Neuronal stem cell (in vitro differentiated cells): ENCODE results near the gene FER1L5. TPM values are rescaled to one million over a fixed set of nuclear protein-coding genes. Genes with fewer than 3 reads are reported as not detected.
A peak's percentile ranks its signal among the peaks of the same experiment; 100 is the strongest.

ENCODE experiments used
- DNase-seq: peaks from one replicate; pipeline ENCODE4 v3.0.0-alpha.2; 2013; ENCODE audit warnings: low spot score
- H2AFZ ChIP-seq: one replicate; pipeline ENCODE4 v1.6.1; 2013; ENCODE audit warnings: mild to moderate bottlenecking, low read length, inconsistent platforms
- H2AK5ac ChIP-seq: 2 replicates; pipeline ENCODE4 v1.6.1; 2013; ENCODE audit warnings: low read depth, mild to moderate bottlenecking, inconsistent platforms, low read length, moderate library complexity, mixed read lengths
- H2BK120ac ChIP-seq: 2 replicates; pipeline ENCODE4 v1.6.1; 2013; ENCODE audit warnings: low read depth, mild to moderate bottlenecking, inconsistent platforms, low read length, moderate library complexity, mixed read lengths
- H2BK12ac ChIP-seq: one replicate; pipeline ENCODE4 v1.6.1; 2013; ENCODE audit warnings: low read length, inconsistent platforms
- H2BK15ac ChIP-seq: 2 replicates; pipeline ENCODE4 v1.6.1; 2013; ENCODE audit warnings: mild to moderate bottlenecking, low read length, inconsistent platforms, mixed read lengths
- H2BK5ac ChIP-seq: one replicate; pipeline ENCODE4 v1.6.1; 2013; ENCODE audit warnings: inconsistent platforms, mild to moderate bottlenecking, low read length, moderate library complexity
- H3K14ac ChIP-seq: one replicate; pipeline ENCODE4 v1.6.1; 2013; ENCODE audit warnings: low read length, inconsistent platforms
- H3K18ac ChIP-seq: 2 replicates; pipeline ENCODE4 v1.6.1; 2013; ENCODE audit warnings: low read length, inconsistent platforms
- H3K23ac ChIP-seq: 2 replicates; pipeline ENCODE4 v1.6.1; 2013; ENCODE audit warnings: low read depth, mild to moderate bottlenecking, mixed read lengths, low read length, inconsistent platforms; ENCODE audit not compliant: poor library complexity
- H3K27ac ChIP-seq: replicated peaks from 3 replicates; pipeline ENCODE4 v1.5.1; 2013; ENCODE audit warnings: low read length, inconsistent platforms
- H3K27me3 ChIP-seq, 3 experiments: 2 replicates each; pipeline ENCODE4 v1.6.1; 2013; ENCODE audit warnings: low read length in 3 of 3, mild to moderate bottlenecking in 2 of 3, inconsistent platforms in 1 of 3, low read depth in 1 of 3, mixed read lengths in 1 of 3, moderate library complexity in 1 of 3; ENCODE audit not compliant: control insufficient read depth in 3 of 3, insufficient read depth in 3 of 3
- H3K36me3 ChIP-seq, 2 donors: replicated peaks in 1 of 2; 2 replicates each; pipeline ENCODE4 v1.6.1; 2013; ENCODE audit warnings: low read length in 2 of 2; ENCODE audit not compliant: control insufficient read depth in 2 of 2, insufficient read depth in 2 of 2
- H3K4ac ChIP-seq: 2 replicates; pipeline ENCODE4 v1.6.1; 2013; ENCODE audit warnings: inconsistent platforms, mild to moderate bottlenecking, low read length, moderate library complexity
- H3K4me1 ChIP-seq, 2 donors: 1 replicate in 1 of 2; 2 replicates in 1 of 2; pipeline ENCODE4 v1.6.1; 2013; ENCODE audit warnings: low read length in 2 of 2, low read depth in 1 of 2; ENCODE audit not compliant: control insufficient read depth in 2 of 2, insufficient read depth in 1 of 2
- H3K4me2 ChIP-seq: one replicate; pipeline ENCODE4 v1.6.1; 2013; ENCODE audit warnings: mild to moderate bottlenecking, low read length, inconsistent platforms; ENCODE audit not compliant: insufficient read depth, poor library complexity, severe bottlenecking
- H3K4me3 ChIP-seq, 2 donors: 2 replicates each; pipeline ENCODE4 v1.5.1; 2013; ENCODE audit warnings: low read length in 2 of 2, mild to moderate bottlenecking in 2 of 2, inconsistent platforms in 1 of 2, moderate library complexity in 1 of 2
- H3K79me1 ChIP-seq: one replicate; pipeline ENCODE4 v1.6.1; 2013; ENCODE audit warnings: low read depth, mild to moderate bottlenecking, inconsistent platforms, low read length, moderate library complexity
- H3K9ac ChIP-seq: one replicate; pipeline ENCODE4 v1.6.1; 2013; ENCODE audit warnings: mild to moderate bottlenecking, low read depth, low read length, inconsistent platforms; ENCODE audit not compliant: poor library complexity
- H3K9me3 ChIP-seq, 2 donors: replicated peaks in 1 of 2; 2 replicates each; pipeline versions ENCODE3 to v1.6.1; 2013; ENCODE audit warnings: low read length in 2 of 2, mild to moderate bottlenecking in 2 of 2, inconsistent platforms in 1 of 2, low read depth in 1 of 2, mixed read lengths in 1 of 2, moderate library complexity in 1 of 2; ENCODE audit not compliant: control insufficient read depth in 2 of 2, insufficient read depth in 1 of 2
- H4K8ac ChIP-seq: one replicate; pipeline ENCODE4 v1.6.1; 2013; ENCODE audit warnings: low read depth, mild to moderate bottlenecking, inconsistent platforms, low read length, moderate library complexity
- H4K91ac ChIP-seq: one replicate; pipeline ENCODE4 v1.6.1; 2013; ENCODE audit warnings: low read length, low read depth, mild to moderate bottlenecking, inconsistent platforms; ENCODE audit not compliant: poor library complexity
- WGBS, 2 donors: extraction: QIAGEN DNeasy Blood & Tissue Kit; methylation state at CpG; one replicate each; pipeline ENCODE4 v1.1.7; 2013; ENCODE audit warnings: missing lambda C conversion rate in 2 of 2, mixed read lengths in 1 of 2; ENCODE audit not compliant: insufficient read length in 2 of 2, insufficient replicate concordance in 1 of 2; ENCODE audit errors: extremely low coverage in 2 of 2; 5-methylcytosine and 5-hydroxymethylcytosine counted together
- polyA plus RNA-seq, 2 experiments: library from polyadenylated mRNA; stranded (reverse); fragments of 200-250 nt; gene quantifications; one replicate each; pipeline ENCODE4 v1.2.3, GENCODE V29; 2013

FER1L5 gene
- 0.47 TPM for polyA plus RNA-seq (2013, experiment 1 of 2)
- 0.47 TPM for polyA plus RNA-seq (2013, experiment 2 of 2)

DNA sequence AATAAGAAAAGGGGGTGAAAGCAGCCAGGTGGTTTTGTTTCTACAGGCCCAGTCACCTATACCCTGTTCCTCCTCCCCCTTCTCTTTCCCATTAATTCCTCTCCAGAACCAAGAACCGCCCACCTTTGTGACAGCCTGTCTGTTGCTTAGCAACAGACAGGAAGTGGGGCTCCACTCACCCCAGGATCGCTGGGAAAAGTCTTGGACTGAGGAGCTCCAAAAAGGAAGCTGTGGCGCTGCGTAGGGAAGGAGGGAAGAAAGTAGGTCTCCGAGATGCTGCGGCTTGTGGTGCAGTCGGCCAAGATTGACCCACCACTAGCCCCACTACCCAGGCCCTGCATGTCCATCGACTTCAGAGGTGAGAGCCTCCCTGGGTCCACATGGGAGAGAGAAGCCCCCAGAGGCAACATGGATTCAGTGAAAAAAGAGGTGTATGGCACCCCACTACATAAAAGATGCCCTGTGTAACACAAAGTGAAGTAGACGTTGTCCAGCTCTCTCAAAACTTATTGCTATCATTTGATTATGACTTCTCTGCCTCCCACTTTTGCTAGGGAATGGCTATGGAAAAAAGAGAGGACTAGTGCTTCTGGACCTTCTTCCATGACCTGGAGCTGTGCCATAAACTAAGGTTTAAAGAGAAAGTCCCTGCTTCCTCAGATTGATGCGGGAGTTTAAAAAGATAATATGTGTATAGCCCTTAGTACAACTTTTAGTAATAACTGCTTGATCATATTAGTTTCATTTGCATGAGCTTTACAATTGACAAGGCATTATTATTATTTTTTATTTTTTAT is at the start of gene FER1L5:
Gene FER1L5, plus strand, starts transcription at position 201 of the 797 bp plus-strand sequence. Its CDS starts 73 bp downstream, at position 274.
- H2BK12ac ChIP-seq: no peak within 1 kb of the TSS
- no peak within 1 kb of the TSS for H4K8ac ChIP-seq
- H3K4me3 ChIP-seq: peak within 1 kb of the TSS; percentile 39 to 79
- no peaks in the 10 kb centered on the region for H3K36me3 ChIP-seq
- no peaks in the 10 kb centered on the region for H3K27me3 ChIP-seq
- H3K14ac ChIP-seq: no peak within 1 kb of the TSS
- peak within 1 kb of the TSS; percentile 96 for H3K18ac ChIP-seq
- no peaks in the 10 kb centered on the region for H3K9me3 ChIP-seq
- no peak within 1 kb of the TSS for H3K4ac ChIP-seq
- no peak within 1 kb of the TSS for H2AK5ac ChIP-seq
- H3K79me1 ChIP-seq: peaks cover 3% of the 10 kb centered on the region
- peak within 1 kb of the TSS; percentile 83 for H2AFZ ChIP-seq
- H2BK5ac ChIP-seq: no peak within 1 kb of the TSS
- no peak within 1 kb of the TSS for H4K91ac ChIP-seq
- WGBS, 2 donors: no CpG with 5 or more reads among the region's 10 CpGs
- H3K4me1 ChIP-seq: peaks cover 2 to 5% of the 10 kb centered on the region in 2 donors
- H3K9ac ChIP-seq: peak within 1 kb of the TSS; percentile 83
- H2BK15ac ChIP-seq: no peak within 1 kb of the TSS
- no peak within 1 kb of the TSS for H3K23ac ChIP-seq
- peak; percentile 67 for DNase-seq
- H2BK120ac ChIP-seq: no peak within 1 kb of the TSS
- peak within 1 kb of the TSS; percentile 67 for H3K4me2 ChIP-seq
- peak within 1 kb of the TSS; percentile 84 for H3K27ac ChIP-seq

DNA sequence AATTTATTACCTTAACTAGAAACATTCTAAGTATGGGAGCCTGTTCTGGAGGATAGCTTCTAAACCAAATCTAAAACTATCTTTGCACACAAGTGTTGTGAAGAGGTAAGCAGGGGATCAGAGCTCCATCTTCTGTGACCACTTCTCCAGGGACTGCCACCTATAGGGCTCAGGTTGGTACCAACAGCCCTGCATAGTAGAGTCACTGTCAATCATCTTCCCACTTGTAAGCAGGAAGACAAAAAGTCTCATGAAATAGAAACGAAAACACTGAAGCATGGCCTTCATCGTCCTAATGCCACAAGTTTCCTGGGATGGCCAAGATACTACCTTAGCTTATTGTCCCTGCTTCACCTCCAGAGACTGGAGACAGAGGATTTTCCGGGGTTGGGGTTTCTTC is 48.3 kb upstream of the FER1L5 start:
- no peak overlapping the region for H2BK120ac ChIP-seq
- no peaks in the 10 kb centered on the region for H3K79me1 ChIP-seq
- H2BK12ac ChIP-seq: no peak overlapping the region
- H2AK5ac ChIP-seq: no peak overlapping the region
- no peak overlapping the region for H3K23ac ChIP-seq
- no peak overlapping the region for H3K4ac ChIP-seq
- no peak overlapping the region for H3K4me2 ChIP-seq
- no peak overlapping the region for H3K27ac ChIP-seq
- no peak overlapping the region for H2BK15ac ChIP-seq
- H3K9ac ChIP-seq: no peak overlapping the region
- H4K8ac ChIP-seq: no peak overlapping the region
- H3K18ac ChIP-seq: no peak overlapping the region
- WGBS, 2 donors: no CpG with 5 or more reads among the region's 3 CpGs
- no peak overlapping the region for H2BK5ac ChIP-seq
- no peak overlapping the region for H2AFZ ChIP-seq
- H4K91ac ChIP-seq: no peak overlapping the region
- no peak overlapping the region for H3K4me3 ChIP-seq
- no peaks in the 10 kb centered on the region for H3K27me3 ChIP-seq
- no peak overlapping the region for H3K14ac ChIP-seq
- no peak for DNase-seq
- peaks cover 2 to 5% of the 10 kb centered on the region in 2 donors for H3K9me3 ChIP-seq
- H3K4me1 ChIP-seq: no peaks in the 10 kb centered on the region
- peaks cover 39 to 82% of the 10 kb centered on the region in 2 donors for H3K36me3 ChIP-seq

DNA sequence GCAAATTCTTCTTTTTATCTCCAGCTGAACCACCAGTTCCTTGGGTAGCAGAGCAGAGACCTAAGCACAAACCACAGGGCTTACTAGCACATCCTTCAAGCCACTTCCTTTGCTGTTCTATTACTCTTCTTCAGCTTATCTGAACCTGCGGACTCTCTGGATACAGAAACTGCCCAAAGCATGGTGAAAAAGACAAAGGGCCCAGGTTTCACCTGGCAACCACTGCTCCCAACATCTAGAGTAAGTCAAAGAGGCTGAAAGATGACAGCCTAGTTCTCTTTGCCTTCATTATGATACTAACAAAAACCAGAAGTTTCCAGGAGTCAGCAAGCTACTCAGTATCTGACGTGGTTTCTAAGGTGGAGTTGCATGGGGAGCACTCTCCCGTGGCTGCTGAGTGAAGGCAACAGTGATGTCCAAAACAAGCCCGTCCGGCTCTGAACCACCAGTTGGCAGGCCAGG is 47.8 kb upstream of the FER1L5 start:
- Histone ChIP-seq H3K4me3 (no peak overlapping the region), H2BK15ac (no peak overlapping the region), H3K14ac (no peak overlapping the region), H2BK5ac (no peak overlapping the region), H2BK120ac (no peak overlapping the region), H3K9me3 (peaks cover 2 to 5% of the 10 kb centered on the region in 2 donors), H3K4me1 (no peaks in the 10 kb centered on the region), H3K79me1 (no peaks in the 10 kb centered on the region), H3K36me3 (peaks cover 39 to 87% of the 10 kb centered on the region in 2 donors), H4K8ac (no peak overlapping the region), H3K18ac (no peak overlapping the region), H3K9ac (no peak overlapping the region), H3K4me2 (no peak overlapping the region), H3K27me3 (no peaks in the 10 kb centered on the region), H2BK12ac (no peak overlapping the region), H3K23ac (no peak overlapping the region), H2AFZ (no peak overlapping the region), H3K4ac (no peak overlapping the region), H4K91ac (no peak overlapping the region), H3K27ac (no peak overlapping the region), H2AK5ac (no peak overlapping the region)
- no CpG with 5 or more reads among the region's 5 CpGs for WGBS, 2 donors
- no peak for DNase-seq

- H3K36me3 ChIP-seq: peaks cover 45 to 98% of the 10 kb centered on the region in 2 donors
- peak overlapping the region; percentile 31 for H3K9ac ChIP-seq
- H2BK12ac ChIP-seq: no peak overlapping the region
- H3K79me1 ChIP-seq: no peaks in the 10 kb centered on the region
- H3K23ac ChIP-seq: no peak overlapping the region
- no peak overlapping the region for H4K8ac ChIP-seq
- no peak overlapping the region for H3K27ac ChIP-seq
- no peak overlapping the region for H3K4ac ChIP-seq
- H3K9me3 ChIP-seq: peaks cover 2 to 5% of the 10 kb centered on the region in 2 donors
- H2BK5ac ChIP-seq: no peak overlapping the region
- no peaks in the 10 kb centered on the region for H3K27me3 ChIP-seq
- no peak overlapping the region for H2BK120ac ChIP-seq
- no peak overlapping the region for H4K91ac ChIP-seq
- no peak overlapping the region for H3K18ac ChIP-seq
- no peak overlapping the region for H2AFZ ChIP-seq
- H3K4me2 ChIP-seq: no peak overlapping the region
- no peak overlapping the region for H3K14ac ChIP-seq
- no peaks in the 10 kb centered on the region for H3K4me1 ChIP-seq
- no peak for DNase-seq
- no peak overlapping the region for H3K4me3 ChIP-seq
- no peak overlapping the region for H2AK5ac ChIP-seq
- H2BK15ac ChIP-seq: no peak overlapping the region
These were observed 46.0 kb upstream of the FER1L5 start for GRCh38 chr2:96596596-96596995.
